GM21528 (cell line): ENCODE data around the gene UBE2E2.
A peak's percentile ranks its signal among the peaks of the same experiment; 100 is the strongest.
"Not testable (repeated sequence)": the region's sequence is repeated elsewhere in the genome, so short reads cannot be mapped to it uniquely, and the experiment has no call there.

ENCODE experiments used
- ATAC-seq: cut with Tn5 transposase; IDR thresholded peaks from one replicate; pipeline ENCODE4 v1.9.1; 2021; ENCODE audit warnings: mild to moderate bottlenecking, moderate library complexity; ENCODE audit not compliant: unreplicated experiment, low FRiP score

The UBE2E2 gene

GRCh38 chr3:23320586-23321570 is 117.8 kb downstream of the UBE2E2 start:
- no peak for ATAC-seq

- peak; percentile 71 for ATAC-seq
Measured at GRCh38 chr3:23324745-23325144, 121.6 kb downstream of the UBE2E2 start.

- no peak for ATAC-seq
Measured at GRCh38 chr3:23325466-23326065, 122.4 kb downstream of the UBE2E2 start.

- no peak for ATAC-seq
Measured at GRCh38 chr3:23329471-23330105, 126.5 kb downstream of the UBE2E2 start.

- no peak for ATAC-seq
Measured at GRCh38 chr3:23330568-23330967, 127.4 kb downstream of the UBE2E2 start.

GRCh38 chr3:23331141-23331935 is 128.2 kb downstream of the UBE2E2 start:
- ATAC-seq = no peak

GRCh38 chr3:23333633-23334032 is 130.5 kb downstream of the UBE2E2 start:
- no peak for ATAC-seq

GRCh38 chr3:23336853-23337252 is 133.7 kb downstream of the UBE2E2 start:
- ATAC-seq = not testable (repeated sequence)

- peak; percentile 68 for ATAC-seq
Measured at GRCh38 chr3:23341147-23341838, 138.2 kb downstream of the UBE2E2 start.

- ATAC-seq = no peak
Measured at GRCh38 chr3:23342343-23342742, 139.2 kb downstream of the UBE2E2 start.

- ATAC-seq = no peak
Measured at GRCh38 chr3:23343509-23343908, 140.4 kb downstream of the UBE2E2 start.

- ATAC-seq = no peak
Measured at GRCh38 chr3:23344886-23345285, 141.8 kb downstream of the UBE2E2 start.

- ATAC-seq = not testable (repeated sequence)
Measured at GRCh38 chr3:23349444-23349843, 146.3 kb downstream of the UBE2E2 start.

GRCh38 chr3:23356169-23356568 is 153.0 kb downstream of the UBE2E2 start:
- no peak for ATAC-seq

GRCh38 chr3:23356923-23357322 is 153.8 kb downstream of the UBE2E2 start:
- ATAC-seq = no peak

GRCh38 chr3:23359116-23359515 is 156.0 kb downstream of the UBE2E2 start:
- ATAC-seq = no peak

- ATAC-seq = no peak
Measured at GRCh38 chr3:23365066-23365465, 161.9 kb downstream of the UBE2E2 start.

GRCh38 chr3:23368731-23369130 is 165.6 kb downstream of the UBE2E2 start:
- ATAC-seq = no peak

- no peak for ATAC-seq
Measured at GRCh38 chr3:23372285-23372684, 169.2 kb downstream of the UBE2E2 start.
